Loucy (cell line): Measurements from ENCODE around the gene KCMF1.

Experiments used
- H2AFZ ChIP-seq: fragments of 200-600 bp; sonication (generic); 2 replicates; pipeline ENCODE4 v1.6.0; 2016; ENCODE audit warnings: antibody characterized with exemption, mild to moderate bottlenecking, low read length, moderate library complexity
- H3F3A ChIP-seq: fragments of 200-600 bp; 2 replicates; pipeline ENCODE4 v1.6.0; 2016; ENCODE audit warnings: antibody characterized with exemption, low read depth, mild to moderate bottlenecking
- H3K27me3 ChIP-seq: fragments of 200-600 bp; sonication (generic); 2 replicates; pipeline ENCODE4 v1.6.1; 2014; ENCODE audit warnings: low read length, mild to moderate bottlenecking; ENCODE audit not compliant: insufficient read depth, poor library complexity, severe bottlenecking
- H3K36me3 ChIP-seq: fragments of 200-600 bp; sonication (generic); 2 replicates; pipeline ENCODE4 v1.6.1; 2016; ENCODE audit warnings: low read length; ENCODE audit not compliant: insufficient read depth
- H3K4me1 ChIP-seq: fragments of 200-600 bp; sonication (generic); 2 replicates; pipeline ENCODE4 v1.5.1; 2014; ENCODE audit warnings: low read length, mild to moderate bottlenecking; ENCODE audit not compliant: insufficient read depth, poor library complexity, severe bottlenecking
- H3K4me2 ChIP-seq: fragments of 200-600 bp; sonication (generic); 2 replicates; pipeline ENCODE4 v1.6.0; 2014; ENCODE audit warnings: antibody characterized with exemption, low read length, low read depth, mild to moderate bottlenecking; ENCODE audit not compliant: poor library complexity, severe bottlenecking
- H3K4me3 ChIP-seq: fragments of 200-600 bp; sonication (generic); 2 replicates; pipeline ENCODE4 v1.5.1; 2014; ENCODE audit warnings: low read length, mild to moderate bottlenecking, mixed read lengths; ENCODE audit not compliant: poor library complexity, severe bottlenecking
- H3K79me2 ChIP-seq: fragments of 200-600 bp; sonication (generic); 2 replicates; pipeline ENCODE4 v1.6.1; 2014; ENCODE audit warnings: low read length; ENCODE audit not compliant: insufficient read depth
- H3K9ac ChIP-seq: fragments of 200-600 bp; sonication (generic); 2 replicates; pipeline ENCODE4 v1.6.0; 2014; ENCODE audit warnings: mild to moderate bottlenecking, low read depth, low read length, moderate library complexity; ENCODE audit not compliant: poor library complexity, severe bottlenecking
- H3K9me2 ChIP-seq: fragments of 200-600 bp; sonication (generic); replicated peaks from 2 replicates; pipeline ENCODE4 v1.6.1; 2016; ENCODE audit warnings: low read depth, low read length, mixed read lengths
- H3K9me3 ChIP-seq: fragments of 200-600 bp; sonication (generic); 2 replicates; pipeline ENCODE4 v1.6.1; 2014; ENCODE audit warnings: mild to moderate bottlenecking, antibody characterized with exemption, low read length, low read depth; ENCODE audit not compliant: insufficient read depth
- H4K20me1 ChIP-seq: fragments of 200-600 bp; sonication (generic); 2 replicates; pipeline ENCODE4 v1.6.0; 2014; ENCODE audit warnings: antibody characterized with exemption, low read length, mild to moderate bottlenecking; ENCODE audit not compliant: insufficient read depth, poor library complexity, severe bottlenecking
- EZH2phosphoT487 ChIP-seq: fragments of 200-600 bp; IDR thresholded peaks from 2 replicates; pipeline ENCODE4 v1.6.1; 2018; ENCODE audit warnings: antibody characterized with exemption, mild to moderate bottlenecking, moderate library complexity, borderline replicate concordance
- TF ChIP-seq, protein P1 (sequence below): fragments of 200-600 bp; sonication (generic); conservative IDR thresholded peaks from 2 replicates; pipeline ENCODE4 v1.5.1; 2014; ENCODE audit warnings: mild to moderate bottlenecking, antibody characterized with exemption, low read length

KCMF1 gene

DNA sequence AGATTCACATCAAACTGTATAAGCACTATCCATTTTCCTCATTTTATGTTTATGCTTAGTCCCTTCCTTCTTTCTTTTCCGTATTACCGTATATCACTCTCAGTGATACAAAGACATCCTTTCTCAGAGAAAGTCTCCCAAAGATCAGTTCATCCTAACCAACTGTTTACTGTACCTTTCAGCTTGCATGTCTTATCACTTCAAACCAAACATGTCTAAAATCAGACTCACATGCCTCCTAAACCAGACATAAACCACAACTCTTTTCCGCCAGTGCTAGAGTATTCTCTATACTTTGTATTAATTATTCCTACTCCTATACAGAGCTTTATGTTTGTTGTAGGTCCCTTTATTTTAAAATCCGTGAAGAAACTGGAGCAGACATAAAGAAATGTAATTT lies 41.5 kb downstream of the KCMF1 start:
- no peak overlapping the region for H2AFZ ChIP-seq
- no peak overlapping the region for H3K4me2 ChIP-seq
- no peaks in the 10 kb centered on the region for H3F3A ChIP-seq
- peaks cover 12% of the 10 kb centered on the region; the same call in 1 of the 2 replicates for H3K36me3 ChIP-seq
- peaks cover 91% of the 10 kb centered on the region for H3K79me2 ChIP-seq
- H3K27me3 ChIP-seq, result no peaks in the 10 kb centered on the region
- H3K4me3 ChIP-seq, result no peak overlapping the region
- no peaks in the 10 kb centered on the region for H3K4me1 ChIP-seq
- peaks cover 63% of the 10 kb centered on the region for H4K20me1 ChIP-seq
- TF ChIP-seq EZH2phosphoT487, result no peak
- TF ChIP-seq, protein P1, sequence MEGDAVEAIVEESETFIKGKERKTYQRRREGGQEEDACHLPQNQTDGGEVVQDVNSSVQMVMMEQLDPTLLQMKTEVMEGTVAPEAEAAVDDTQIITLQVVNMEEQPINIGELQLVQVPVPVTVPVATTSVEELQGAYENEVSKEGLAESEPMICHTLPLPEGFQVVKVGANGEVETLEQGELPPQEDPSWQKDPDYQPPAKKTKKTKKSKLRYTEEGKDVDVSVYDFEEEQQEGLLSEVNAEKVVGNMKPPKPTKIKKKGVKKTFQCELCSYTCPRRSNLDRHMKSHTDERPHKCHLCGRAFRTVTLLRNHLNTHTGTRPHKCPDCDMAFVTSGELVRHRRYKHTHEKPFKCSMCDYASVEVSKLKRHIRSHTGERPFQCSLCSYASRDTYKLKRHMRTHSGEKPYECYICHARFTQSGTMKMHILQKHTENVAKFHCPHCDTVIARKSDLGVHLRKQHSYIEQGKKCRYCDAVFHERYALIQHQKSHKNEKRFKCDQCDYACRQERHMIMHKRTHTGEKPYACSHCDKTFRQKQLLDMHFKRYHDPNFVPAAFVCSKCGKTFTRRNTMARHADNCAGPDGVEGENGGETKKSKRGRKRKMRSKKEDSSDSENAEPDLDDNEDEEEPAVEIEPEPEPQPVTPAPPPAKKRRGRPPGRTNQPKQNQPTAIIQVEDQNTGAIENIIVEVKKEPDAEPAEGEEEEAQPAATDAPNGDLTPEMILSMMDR, result no peak
- H3K9me2 ChIP-seq, result no peaks in the 10 kb centered on the region
- H3K9ac ChIP-seq, result no peak overlapping the region
- H3K9me3 ChIP-seq, result no peaks in the 10 kb centered on the region

DNA sequence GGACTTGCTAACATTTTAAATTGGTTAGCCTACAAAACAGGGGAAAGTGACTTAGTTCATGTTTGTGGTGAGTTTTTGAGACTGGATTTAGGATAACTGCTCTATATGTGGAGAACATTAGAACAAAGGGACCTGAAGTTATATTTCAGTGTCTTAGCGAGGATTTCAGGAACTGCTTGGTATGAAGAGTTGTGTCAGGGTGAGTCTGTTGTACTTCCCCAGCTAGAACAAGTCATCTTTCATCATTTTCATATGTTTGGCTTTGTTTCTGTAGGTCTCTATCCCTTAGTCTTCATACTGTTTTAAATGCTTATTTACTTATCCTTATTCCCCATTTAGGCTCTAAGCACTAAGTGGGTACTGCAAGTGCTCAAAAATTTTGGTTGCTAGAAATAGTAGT lies 41.9 kb downstream of the KCMF1 start:
- peaks cover 67% of the 10 kb centered on the region for H4K20me1 ChIP-seq
- no peak for TF ChIP-seq EZH2phosphoT487
- TF ChIP-seq, protein P1, result no peak

DNA sequence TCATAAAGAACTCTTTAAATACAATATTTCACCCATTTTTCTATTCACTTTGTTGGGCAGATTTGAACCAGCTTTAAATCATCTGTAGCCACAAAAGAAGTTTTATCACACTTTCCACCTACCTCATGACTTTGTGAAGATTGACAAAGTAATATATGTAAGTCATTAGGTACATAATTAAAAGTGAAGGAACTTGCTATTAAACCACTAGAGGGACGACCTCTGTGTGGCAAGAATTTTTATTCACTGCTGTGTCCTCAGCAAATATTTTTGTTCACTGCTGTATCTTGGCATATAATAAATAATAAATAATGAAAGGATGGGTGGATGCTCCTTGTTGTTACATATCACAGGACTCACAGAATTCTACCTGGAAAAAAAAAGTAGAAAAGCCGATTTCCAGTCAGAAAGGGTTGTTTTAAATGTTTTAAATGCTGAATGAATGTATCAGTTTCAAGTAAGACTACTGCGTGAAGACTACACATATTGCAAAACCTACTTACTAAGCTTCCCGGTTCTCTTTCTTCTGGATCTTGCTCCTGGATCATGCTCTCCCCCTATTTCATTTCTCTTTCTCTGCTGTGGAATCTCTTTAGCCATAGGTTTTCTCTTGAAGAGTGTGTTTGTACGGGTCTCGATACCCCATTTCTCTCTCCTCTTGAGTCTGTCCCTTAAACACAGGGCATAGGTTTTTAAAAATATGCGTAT lies 44.8 kb downstream of the KCMF1 start:
- Histone ChIP-seq H2AFZ (no peak overlapping the region), H3K4me3 (no peak overlapping the region), H4K20me1 (peaks cover 74% of the 10 kb centered on the region), H3K27me3 (no peaks in the 10 kb centered on the region), H3K4me1 (no peaks in the 10 kb centered on the region), H3K4me2 (no peak overlapping the region), H3F3A (no peaks in the 10 kb centered on the region), H3K79me2 (peaks cover 90% of the 10 kb centered on the region), H3K9me3 (no peaks in the 10 kb centered on the region), H3K9me2 (no peaks in the 10 kb centered on the region), H3K9ac (no peak overlapping the region), H3K36me3 (no peaks in the 10 kb centered on the region)
- no peak for TF ChIP-seq EZH2phosphoT487
- TF ChIP-seq, protein P1, result no peak; the same call in 1 of the 2 replicates

More for the DNA sequence above, 41.9 kb downstream of the KCMF1 start:
- H3F3A ChIP-seq, result no peaks in the 10 kb centered on the region
- H3K4me2 ChIP-seq, result no peak overlapping the region
- no peaks in the 10 kb centered on the region for H3K4me1 ChIP-seq
- no peak overlapping the region for H3K4me3 ChIP-seq
- no peak overlapping the region for H2AFZ ChIP-seq
- peaks cover 8% of the 10 kb centered on the region; the same call in 1 of the 2 replicates for H3K36me3 ChIP-seq
- H3K9ac ChIP-seq, result no peak overlapping the region
- peaks cover 89% of the 10 kb centered on the region for H3K79me2 ChIP-seq
- no peaks in the 10 kb centered on the region for H3K9me3 ChIP-seq
- H3K9me2 ChIP-seq, result no peaks in the 10 kb centered on the region
- H3K27me3 ChIP-seq, result no peaks in the 10 kb centered on the region
